SK-N-MC (cell line): ENCODE results near the gene PANK1.

Source experiments
- EZH2 ChIP-seq: fragments of 200-600 bp; sonication (generic); IDR thresholded peaks from one replicate; pipeline ENCODE4 v1.6.1; 2017; ENCODE audit warnings: antibody characterized with exemption
- POLR2AphosphoS5 ChIP-seq: IDR thresholded peaks from 2 replicates; pipeline ENCODE4 v1.6.1; 2012; ENCODE audit warnings: mild to moderate bottlenecking, low read depth, low read length, borderline replicate concordance

GRCh38 chr10:89643431-89643811 is 1.6 kb downstream of the PANK1 start:
- TF ChIP-seq EZH2 = no peak
- no peak for TF ChIP-seq POLR2AphosphoS5
